Heart right ventricle (tissue), 16 donors: ENCODE results near the gene FAM13A. TPM values are rescaled to one million over a fixed set of nuclear protein-coding genes. Genes with fewer than 3 reads are reported as not detected.
A peak's percentile ranks its signal among the peaks of the same experiment; 100 is the strongest.

Experiments used
- ATAC-seq, 8 donors: fragments of 200-7000 bp; cut with Tn5 transposase; one replicate each; pipeline ENCODE4 v1.9.1; 2020; ENCODE audit warnings: mild to moderate bottlenecking in 8 of 8, moderate library complexity in 8 of 8, moderate number of reproducible peaks in 1 of 8
- DNase-seq, 2 donors: peaks; one replicate each; pipeline ENCODE4 v3.0.0-alpha.2; 2020
- H3K27ac ChIP-seq, 10 donors: fragments of 200-600 bp; sonication (generic) in 2 of 10; one replicate each; pipeline versions ENCODE4 v1.5.0 to v1.8.0; 2020 to 2022; ENCODE audit warnings: mild to moderate bottlenecking in 3 of 10
- H3K27me3 ChIP-seq, 7 donors: fragments of 200-600 bp; one replicate each; pipeline ENCODE4 v1.8.0; 2021 to 2022; ENCODE audit warnings: mild to moderate bottlenecking in 2 of 7
- H3K36me3 ChIP-seq, 9 donors: fragments of 200-600 bp; sonication (generic) in 1 of 9; one replicate each; pipeline versions ENCODE4 v1.5.0 to v1.8.0; 2020 to 2022; ENCODE audit warnings: mild to moderate bottlenecking in 2 of 9
- H3K4me1 ChIP-seq, 9 donors: fragments of 200-600 bp; sonication (generic) in 1 of 9; one replicate each; pipeline versions ENCODE4 v1.5.0 to v1.8.0; 2020 to 2022; ENCODE audit warnings: mild to moderate bottlenecking in 4 of 9
- H3K4me3 ChIP-seq, 10 donors: fragments of 200-600 bp; sonication (generic) in 2 of 10; one replicate each; pipeline versions ENCODE4 v1.5.0 to v1.8.0; 2020 to 2022; ENCODE audit warnings: mild to moderate bottlenecking in 7 of 10, moderate library complexity in 2 of 10
- H3K9me3 ChIP-seq, 11 donors: fragments of 200-600 bp in 10 of 11; sonication (generic) in 2 of 11; one replicate each; pipeline versions ENCODE4 v1.5.0 to v1.8.0; 2013 to 2022; ENCODE audit warnings: mild to moderate bottlenecking in 2 of 11, control low read depth in 1 of 11, moderate library complexity in 1 of 11
- WGBS, 2 donors: extraction: QIAGEN DNeasy Blood & Tissue Kit; methylation state at CpG; one replicate each; pipeline ENCODE4 v1.1.7; 2013; ENCODE audit warnings: inconsistent platforms in 1 of 2; 5-methylcytosine and 5-hydroxymethylcytosine counted together
- intact Hi-C, 10 donors: fragments of 100-400 bp; cut with DNase I; formaldehyde crosslinking; loops; one replicate each; pipeline versions ENCODE4 v1.11.1 to v1.14.2; 2022
- polyA plus RNA-seq, 2 donors: library from polyadenylated mRNA; stranded (reverse); fragments of 200-250 nt; gene quantifications; one replicate each; pipeline ENCODE4 v1.2.3, GENCODE V29; 2013
- total RNA-seq, 10 donors: library from RNA; stranded (reverse); fragmentation: NEBNext Ultra II Directional in 3 of 10; extraction: Animal tissue kit (Norgen Biotek cat#: 25700) in 3 of 10; gene quantifications; one replicate each; pipeline versions ENCODE4 v1.2.1 to v1.2.4, GENCODE V29; 2021 to 2023
- TF ChIP-seq, protein P1 (sequence below), 9 donors: fragments of 200-600 bp; sonication (generic) in 2 of 9; IDR thresholded peaks; one replicate each; pipeline versions ENCODE4 v1.5.0 to v1.8.0; 2021 to 2022; ENCODE audit warnings: antibody characterized with exemption in 9 of 9, mild to moderate bottlenecking in 5 of 9, moderate library complexity in 1 of 9
- donor health status: Arrhythmogenic right ventricular cardiomyopathy.
- donor health status: ischemic (EF 13 %, LVEDD 7.1; RV severe dilation, severe dysfunction).
- donor health status: healthy with polysubstance abuse.
- donor health status: DM: no; HTN: yes; CAD: no.
- donor health status: DM: no; HTN: no; CAD: no.
- donor health status: ischemic (EF 25% LVEDD 6.9; RV normal size, moderate dysfunction).
- donor health status: ischemic (EF 25% LVEDD 5.7; RV mildly dilated, moderate dysfunction).
- donor health status: healthy.
- donor health status: DM: yes; HTN: yes; CAD: no.
- donor health status: Ischemic cardiomyopathy.
- donor health status: ischemic (EF 35%, LVEDD 5.7; RV mildly dilated, moderate dysfunction).
- donor health status: nonischemic (EF 11% LVEDD 7.7; RV severe dilation, severe dysfunction).
- donor health status: DM: yes; HTN: yes; CAD: no.
- donor health status: PGD.
- donor health status: ischemic (EF 29% LVEDD 5.4; RV normal size, mild dysfunction).
- donor health status: nonischemic (EF 23%, LVEDD 6.1; RV moderate dilation, normal function).

The FAM13A gene
- total and polyA plus RNA-seq, 12 donors: 2.4 to 18.4 (median 14.1) TPM

DNA sequence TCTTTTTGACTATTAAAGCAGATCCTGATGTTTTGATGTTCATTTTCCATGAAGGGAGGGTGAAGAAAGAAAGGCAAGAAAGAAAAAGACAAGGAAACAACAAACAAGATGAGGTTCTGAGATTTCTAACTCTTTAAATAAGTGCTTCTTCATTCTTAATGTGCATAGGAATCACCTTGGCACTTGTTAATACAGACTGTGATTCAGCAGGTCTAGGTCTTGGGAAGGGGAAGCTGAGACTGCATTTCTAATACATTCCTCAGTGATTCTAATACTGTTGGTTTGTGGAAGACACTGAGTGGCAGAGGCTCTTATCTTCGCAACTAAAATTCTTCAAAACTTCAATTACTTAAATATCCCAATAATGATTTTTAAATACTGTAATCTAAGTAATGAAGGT is 264.2 kb downstream of the FAM13A start:
- Histone ChIP-seq H3K9me3 (peaks cover 0 to 14% (median 0%) of the 10 kb centered on the region in 11 donors), H3K36me3 (peaks cover 0 to 27% (median 4%) of the 10 kb centered on the region in 9 donors), H3K4me1 (peaks cover 0 to 26% (median 0%) of the 10 kb centered on the region in 9 donors), H3K27ac (no peak overlapping the region), H3K4me3 (no peak overlapping the region), H3K27me3 (no peaks in the 10 kb centered on the region)
- ATAC-seq (no peak), DNase-seq (no peak)
- TF ChIP-seq, protein P1, sequence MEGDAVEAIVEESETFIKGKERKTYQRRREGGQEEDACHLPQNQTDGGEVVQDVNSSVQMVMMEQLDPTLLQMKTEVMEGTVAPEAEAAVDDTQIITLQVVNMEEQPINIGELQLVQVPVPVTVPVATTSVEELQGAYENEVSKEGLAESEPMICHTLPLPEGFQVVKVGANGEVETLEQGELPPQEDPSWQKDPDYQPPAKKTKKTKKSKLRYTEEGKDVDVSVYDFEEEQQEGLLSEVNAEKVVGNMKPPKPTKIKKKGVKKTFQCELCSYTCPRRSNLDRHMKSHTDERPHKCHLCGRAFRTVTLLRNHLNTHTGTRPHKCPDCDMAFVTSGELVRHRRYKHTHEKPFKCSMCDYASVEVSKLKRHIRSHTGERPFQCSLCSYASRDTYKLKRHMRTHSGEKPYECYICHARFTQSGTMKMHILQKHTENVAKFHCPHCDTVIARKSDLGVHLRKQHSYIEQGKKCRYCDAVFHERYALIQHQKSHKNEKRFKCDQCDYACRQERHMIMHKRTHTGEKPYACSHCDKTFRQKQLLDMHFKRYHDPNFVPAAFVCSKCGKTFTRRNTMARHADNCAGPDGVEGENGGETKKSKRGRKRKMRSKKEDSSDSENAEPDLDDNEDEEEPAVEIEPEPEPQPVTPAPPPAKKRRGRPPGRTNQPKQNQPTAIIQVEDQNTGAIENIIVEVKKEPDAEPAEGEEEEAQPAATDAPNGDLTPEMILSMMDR (IDR thresholded peaks at IDR 0.05): no peak
- 97 to 100% methylated on average over 1 of the region's 1 CpG for WGBS, 2 donors
- intact Hi-C loops: loop anchor here in 8 of 10 donors (5.0 to 10.0 kb wide), 3 partner anchors 78 to 88 kb away; no protein-coding TSS in a partner anchor

GRCh38 chr4:88792268-88792781 is 264.7 kb downstream of the FAM13A start:
- intact Hi-C loops: loop anchor here in 8 of 10 donors (5.0 to 10.0 kb wide), 3 partner anchors 78 to 88 kb away; no protein-coding TSS in a partner anchor
- Histone ChIP-seq H3K36me3 (peaks cover 0 to 31% (median 8%) of the 10 kb centered on the region in 9 donors), H3K27ac (peak overlapping the region in 1 of 10 donors; percentile 22), H3K4me1 (peaks cover 0 to 26% (median 0%) of the 10 kb centered on the region in 9 donors), H3K4me3 (no peak overlapping the region), H3K27me3 (no peaks in the 10 kb centered on the region), H3K9me3 (peaks cover 0 to 13% (median 0%) of the 10 kb centered on the region in 11 donors)
- ATAC-seq: peak in 1 of 8 donors; percentile 33
- TF ChIP-seq, protein P1 (IDR thresholded peaks at IDR 0.05): no peak
- DNase-seq: no peak
- 67 to 87% methylated on average over 1 of the region's 1 CpG for WGBS, 2 donors

DNA sequence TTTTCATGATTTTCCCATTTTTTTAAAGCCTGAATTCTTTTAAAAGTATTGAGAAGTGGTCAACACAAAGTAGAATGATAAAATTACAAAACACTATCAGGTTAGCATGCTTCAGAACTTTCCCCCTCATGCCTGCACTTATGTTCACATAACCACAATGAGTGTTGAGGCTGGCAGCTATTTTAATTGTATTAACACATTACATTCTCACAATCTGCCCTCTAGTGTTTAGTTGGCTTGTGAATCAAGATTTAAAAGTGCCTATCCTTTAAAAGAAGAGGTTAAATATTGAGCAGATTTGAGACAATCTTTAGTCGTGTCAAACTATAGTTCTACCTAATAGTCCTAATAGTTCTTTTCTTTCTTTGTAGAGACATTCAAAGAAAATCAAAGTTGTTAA is 265.7 kb downstream of the FAM13A start:
- peaks cover 0 to 26% (median 0%) of the 10 kb centered on the region in 9 donors for H3K4me1 ChIP-seq
- H3K4me3 ChIP-seq: no peak overlapping the region
- peaks cover 0 to 39% (median 17%) of the 10 kb centered on the region in 9 donors for H3K36me3 ChIP-seq
- ATAC-seq: peak in 1 of 8 donors; percentile 48
- intact Hi-C loops: loop anchor here in 8 of 10 donors (5.0 to 10.0 kb wide), 3 partner anchors 76 to 86 kb away; no protein-coding TSS in a partner anchor
- peaks cover 0 to 2% (median 0%) of the 10 kb centered on the region in 11 donors for H3K9me3 ChIP-seq
- TF ChIP-seq, protein P1 (IDR thresholded peaks at IDR 0.05): peak in 6 of 9 donors; percentile 25 to 44 (median 41)
- DNase-seq: no peak
- no peaks in the 10 kb centered on the region for H3K27me3 ChIP-seq
- no peak overlapping the region for H3K27ac ChIP-seq
- 64 to 83% methylated on average over 1 of the region's 1 CpG for WGBS, 2 donors

DNA sequence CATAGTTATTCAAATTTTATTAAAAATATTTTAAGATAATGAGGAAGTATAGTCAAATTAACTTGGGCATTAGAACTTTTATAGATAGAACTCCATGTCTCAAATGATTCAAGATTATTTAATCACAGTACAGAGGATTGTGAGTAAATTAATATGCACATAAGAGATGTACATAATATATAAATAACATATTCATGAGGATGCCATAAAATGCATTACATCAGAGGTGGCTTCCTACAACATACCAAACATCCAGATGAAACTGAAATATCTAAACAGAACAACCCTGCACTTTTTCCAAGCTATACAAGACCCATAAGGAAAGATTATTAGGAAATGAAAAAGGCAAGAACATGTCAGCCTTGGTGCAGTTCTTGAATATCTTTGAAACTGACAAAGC is 268.1 kb downstream of the FAM13A start:
- Histone ChIP-seq H3K27me3 (no peaks in the 10 kb centered on the region), H3K27ac (no peak overlapping the region), H3K36me3 (peaks cover 0 to 63% (median 21%) of the 10 kb centered on the region in 9 donors), H3K4me3 (no peak overlapping the region), H3K4me1 (peaks cover 0 to 26% (median 0%) of the 10 kb centered on the region in 9 donors), H3K9me3 (no peaks in the 10 kb centered on the region)
- DNase-seq (no peak), ATAC-seq (no peak)
- intact Hi-C loops: no loop called here
- TF ChIP-seq, protein P1 (IDR thresholded peaks at IDR 0.05): no peak
